NCI-H1436 treated with DMSO at 0.1 percent for 48 hours (cell line): ENCODE measurements around the gene ZMPSTE24.
"Not testable (repeated sequence)": the region's sequence is repeated elsewhere in the genome, so short reads cannot be mapped to it uniquely, and the experiment has no call there.

ENCODE experiments used
- DNase-seq: peaks from one replicate; lab custom pipeline; 2025; lab: John Stamatoyannopoulos, UW

ZMPSTE24 gene

DNA sequence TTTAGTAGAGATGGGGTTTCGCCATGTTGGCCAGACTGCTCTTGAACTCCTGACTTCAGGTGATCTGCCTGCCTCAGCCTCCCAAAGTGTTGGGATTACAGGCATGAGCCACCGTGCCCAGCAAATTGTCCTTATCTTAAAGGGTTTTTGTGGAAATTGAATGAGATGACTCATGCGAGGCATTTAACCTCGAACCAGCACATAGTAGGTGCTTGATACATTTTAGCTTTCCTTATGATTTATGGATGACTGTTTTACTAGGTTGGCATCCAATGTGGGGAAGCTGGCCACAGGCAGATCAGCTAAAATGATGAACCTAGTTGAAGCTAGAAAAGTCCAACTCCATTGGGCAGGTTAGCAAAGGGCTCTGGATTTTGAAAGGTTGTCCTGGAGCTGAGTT is 60.4 kb downstream of the ZMPSTE24 start:
- no peak for DNase-seq

DNA sequence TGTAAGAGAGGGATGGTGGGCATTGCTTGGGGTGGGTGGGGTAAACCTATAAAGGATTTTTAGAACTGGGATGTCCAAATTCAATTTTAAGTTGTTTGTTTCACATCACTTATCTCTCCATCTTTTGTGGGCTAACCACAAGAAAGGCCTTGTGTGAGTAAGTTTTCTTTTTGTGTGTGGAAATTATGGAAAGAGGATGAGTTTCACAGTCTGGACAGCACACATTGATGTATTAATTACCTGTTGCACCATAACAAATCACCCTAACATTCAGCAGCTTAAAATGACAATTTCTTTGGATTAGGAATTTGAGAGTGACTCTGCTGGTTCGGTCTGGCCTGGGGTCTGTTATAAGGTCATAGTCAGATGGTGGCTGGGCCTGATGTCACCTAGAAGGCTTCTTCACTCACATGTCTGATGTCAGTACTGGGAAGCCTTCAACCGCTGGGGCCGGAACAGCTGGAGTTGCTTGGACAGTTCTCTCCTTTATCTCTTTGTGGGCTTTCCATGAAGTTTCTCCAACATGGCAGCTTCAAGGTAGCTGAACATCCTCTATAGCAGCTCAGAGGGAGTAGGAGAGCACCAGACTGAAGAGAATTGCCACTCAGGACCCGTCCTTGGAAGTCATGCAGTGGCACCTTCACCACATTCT is 61.1 kb downstream of the ZMPSTE24 start:
- DNase-seq: no peak

DNA sequence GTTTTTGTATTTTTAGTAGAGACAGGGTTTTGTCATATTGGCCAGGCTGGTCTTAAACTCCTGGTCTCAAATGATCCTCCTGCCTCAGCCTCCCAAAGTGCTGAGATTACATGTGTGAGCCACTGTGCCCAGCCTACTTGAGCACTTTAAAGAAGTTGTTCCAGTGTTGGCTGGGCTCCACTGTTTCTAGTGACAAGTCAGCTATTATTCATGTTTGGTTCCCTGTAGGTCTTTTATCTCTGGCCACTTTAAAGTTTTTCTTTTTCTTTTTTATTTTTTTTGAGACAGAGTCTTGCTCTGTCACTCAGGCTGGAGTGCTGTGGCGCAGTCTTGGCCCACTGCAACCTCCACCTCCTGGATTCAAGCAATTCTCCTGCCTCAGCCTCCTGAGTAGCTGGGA is 73.4 kb downstream of the ZMPSTE24 start:
- DNase-seq: not testable (repeated sequence)

DNA sequence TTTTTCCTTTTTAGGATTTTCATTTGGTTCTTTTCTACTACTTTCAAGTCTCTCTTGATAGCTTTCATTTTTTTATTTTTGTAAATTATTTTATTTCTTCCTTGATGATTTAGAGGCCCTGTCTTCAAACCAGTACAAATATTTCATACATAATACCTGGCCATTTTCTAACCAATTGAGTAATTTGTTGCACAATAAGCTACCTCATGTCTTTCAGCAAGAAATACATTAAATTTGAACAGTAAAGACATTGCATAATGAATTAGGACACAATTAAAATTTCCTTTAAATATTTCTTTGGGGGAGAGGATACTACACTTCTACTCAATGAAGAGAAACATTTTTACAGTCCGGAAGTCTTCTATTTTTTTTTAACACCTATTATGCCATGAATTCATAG is 74.7 kb downstream of the ZMPSTE24 start:
- DNase-seq: no peak

DNA sequence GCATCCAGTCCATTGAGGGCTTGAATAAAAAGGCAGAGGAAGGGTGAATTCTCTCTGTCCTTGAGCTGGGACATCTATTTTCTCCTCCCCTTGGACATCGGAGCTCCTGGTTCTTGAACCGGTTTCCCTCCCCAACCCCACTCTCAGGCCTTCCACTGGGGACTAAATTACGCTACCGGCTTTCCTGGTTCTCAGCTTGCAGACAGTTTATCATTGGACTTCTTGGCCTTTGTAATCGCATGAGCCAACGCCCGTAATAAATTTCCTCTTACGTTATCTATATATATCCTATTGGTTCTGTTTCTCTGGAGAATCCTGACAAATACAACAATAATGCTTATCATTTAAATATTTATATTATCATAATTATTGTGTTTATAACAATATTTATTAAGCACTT is 79.4 kb downstream of the ZMPSTE24 start:
- DNase-seq: no peak

DNA sequence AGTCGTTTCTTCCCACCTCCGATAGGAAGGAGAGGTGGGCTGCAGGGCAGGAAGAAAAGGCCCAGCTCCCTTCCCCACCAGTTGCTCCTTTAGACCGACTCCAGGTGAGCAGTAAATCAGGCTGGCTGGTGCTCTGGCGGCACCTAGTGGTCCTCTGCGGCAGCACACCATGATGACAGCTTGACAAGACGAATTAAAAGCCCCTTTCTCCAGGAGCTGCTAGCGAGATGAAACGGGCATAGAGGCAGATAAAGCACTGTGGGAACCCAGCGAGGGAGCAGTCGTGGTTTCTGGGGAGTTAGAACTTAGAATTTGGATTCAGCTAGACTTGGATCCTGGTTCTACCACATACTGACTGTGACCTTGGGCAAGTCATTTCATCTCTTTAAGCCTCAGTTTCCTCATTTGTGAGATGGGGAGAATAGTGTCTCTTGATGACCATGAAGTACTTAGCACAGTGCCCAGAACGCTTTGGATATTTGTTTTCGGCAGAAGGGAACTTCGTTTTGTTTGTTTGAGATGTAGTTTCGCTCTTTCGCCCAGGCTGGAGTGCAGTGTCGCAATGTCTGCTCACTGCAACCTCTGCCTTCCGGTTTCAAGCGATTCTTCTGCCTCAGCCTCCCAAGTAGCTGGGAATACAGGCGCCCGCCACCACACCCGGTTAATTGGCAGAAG is 80.8 kb downstream of the ZMPSTE24 start:
- DNase-seq: peak; percentile 38

DNA sequence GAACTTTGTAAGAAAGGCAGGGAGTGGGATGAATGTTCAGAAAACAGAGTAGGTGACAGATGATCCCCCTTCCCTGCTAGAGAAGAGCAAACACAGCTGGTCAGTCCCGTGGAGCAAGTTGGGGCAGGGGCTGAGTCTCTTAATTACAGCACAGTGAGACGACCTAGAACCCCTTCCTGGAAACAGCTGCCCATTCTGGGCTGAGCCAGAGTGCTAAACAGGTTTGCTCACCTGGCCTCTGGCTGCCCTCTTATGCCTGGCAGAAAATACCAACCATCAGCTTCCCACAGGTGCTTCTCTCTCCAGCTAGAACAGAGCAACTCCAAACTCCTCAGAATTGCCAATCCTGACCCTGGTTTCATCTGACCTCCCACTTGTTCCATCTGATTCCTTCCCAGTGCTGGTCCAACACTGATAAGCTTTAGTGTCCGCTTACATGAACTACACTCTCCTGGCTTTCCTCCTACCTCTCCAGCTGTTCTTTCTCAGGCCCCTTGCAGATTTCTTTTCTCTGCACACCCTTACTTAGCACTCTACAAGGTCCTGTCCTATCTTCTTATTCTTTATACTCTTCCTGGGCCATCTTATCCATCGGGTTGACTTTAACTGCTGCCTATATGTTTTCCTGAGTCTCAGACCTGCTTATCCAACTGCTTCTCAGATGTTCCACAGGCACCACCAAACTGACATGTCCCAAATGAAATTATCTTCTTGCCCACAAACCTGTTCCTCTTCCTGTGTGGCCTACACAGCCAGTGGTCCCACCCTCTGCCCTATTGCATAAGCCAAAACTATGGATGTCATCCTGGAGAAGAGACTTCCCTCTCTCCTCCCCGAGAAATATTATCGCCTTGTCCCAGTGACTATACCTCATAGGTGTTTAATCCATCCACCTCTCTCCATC is 81.6 kb downstream of the ZMPSTE24 start:
- DNase-seq: no peak

DNA sequence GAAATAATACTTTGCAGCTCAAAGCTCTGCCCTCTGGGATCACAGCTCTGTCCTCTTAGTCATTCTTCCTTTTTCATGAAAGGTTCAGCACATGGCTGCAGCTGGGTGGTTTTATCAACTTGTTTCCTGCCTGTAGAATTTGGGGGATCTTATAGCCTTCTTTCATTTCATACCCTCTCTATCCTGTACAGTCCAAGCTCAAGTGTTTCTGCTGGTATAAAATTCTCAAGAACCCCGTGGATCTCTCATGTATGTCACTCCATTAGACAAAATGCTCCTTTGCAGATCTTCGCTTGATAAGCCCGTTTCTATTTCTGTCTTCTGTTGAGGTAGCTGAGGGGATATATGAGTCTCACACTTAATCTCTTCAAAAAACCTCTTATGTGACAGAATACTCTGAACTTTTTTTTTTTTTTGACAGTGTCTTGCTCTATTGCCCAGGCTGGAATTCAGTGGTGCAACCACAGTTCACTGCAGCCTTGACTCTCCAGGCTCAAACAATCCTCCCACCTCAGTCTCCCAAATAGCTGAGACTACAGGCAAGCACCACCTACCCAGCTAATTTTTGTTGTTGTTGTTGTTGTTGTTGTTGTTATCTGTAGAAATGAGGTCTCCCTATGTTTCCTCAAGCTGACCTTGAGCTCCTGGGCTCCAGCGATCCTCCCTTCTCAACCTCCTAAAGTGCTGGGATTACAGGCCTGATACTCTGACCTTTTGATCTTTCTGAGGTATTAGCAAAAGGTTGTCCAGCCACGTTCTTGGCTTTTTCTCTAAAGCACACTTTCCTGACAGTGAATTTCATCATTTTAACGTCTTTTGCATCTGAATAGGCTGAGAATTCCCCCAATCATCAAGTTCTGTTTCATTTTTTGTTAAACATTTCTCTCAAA is 83.7 kb downstream of the ZMPSTE24 start:
- no peak for DNase-seq

DNA sequence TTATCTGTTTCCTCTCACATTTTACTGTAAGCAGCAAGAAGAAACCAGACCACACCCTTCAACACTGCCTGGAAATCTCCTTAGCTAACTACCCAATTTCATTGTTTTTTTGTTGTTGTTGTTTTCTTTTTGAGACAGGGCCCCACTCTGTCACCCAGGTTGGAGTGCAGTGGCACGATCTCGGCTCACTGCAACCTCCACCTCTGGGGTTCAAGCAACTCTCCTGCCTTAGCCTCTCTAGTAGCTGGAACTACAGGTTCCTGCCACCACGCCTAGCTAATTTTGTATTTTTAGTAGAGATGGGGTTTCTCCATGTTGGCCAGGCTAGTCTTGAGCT is 84.3 kb downstream of the ZMPSTE24 start:
- DNase-seq: not testable (repeated sequence)
